Activated CD8-positive, alpha-beta memory T cell treated with anti-CD3 and anti-CD28 coated beads, Interleukin-2, amount 50 U/mL, for 48 hours (primary cell): ENCODE measurements around the gene METTL25.
"Not testable (repeated sequence)": the region's sequence is repeated elsewhere in the genome, so short reads cannot be mapped to it uniquely, and the experiment has no call there.

Experiments used
- DNase-seq: peaks from one replicate; pipeline ENCODE4 v3.0.0-alpha.2; 2020

The METTL25 gene

GRCh38 chr12:82358200-82359114 lies at the start of gene METTL25, which contains the start of gene CCDC59:
Gene METTL25 (plus strand): TSS chr12:82358529. CDS start chr12:82358566, 37 bp downstream.
Gene CCDC59 (minus strand): TSS chr12:82358387. CDS start chr12:82358376, 11 bp downstream.
- DNase-seq: peak; percentile 97

GRCh38 chr12:82314406-82314892 lies 43.9 kb upstream of the METTL25 start:
- no peak for DNase-seq

- no peak for DNase-seq
Observed at GRCh38 chr12:82319276-82319675, 39.1 kb upstream of the METTL25 start.

- DNase-seq: no peak
Observed at GRCh38 chr12:82325540-82326336, 32.6 kb upstream of the METTL25 start.

GRCh38 chr12:82326905-82327503 lies 31.3 kb upstream of the METTL25 start:
- no peak for DNase-seq

GRCh38 chr12:82327861-82328260 lies 30.5 kb upstream of the METTL25 start:
- no peak for DNase-seq

- DNase-seq: no peak
Observed at GRCh38 chr12:82329508-82329907, 28.8 kb upstream of the METTL25 start.

GRCh38 chr12:82350161-82350560 lies 8.2 kb upstream of the METTL25 start:
- no peak for DNase-seq

- no peak for DNase-seq
Observed at GRCh38 chr12:82351390-82351789, 6.9 kb upstream of the METTL25 start.

GRCh38 chr12:82357340-82357739 lies 989 bp upstream of the METTL25 start:
- no peak for DNase-seq

GRCh38 chr12:82357845-82358199 lies 507 bp upstream of the METTL25 start:
- DNase-seq: no peak

- DNase-seq: peak; percentile 55
Observed at GRCh38 chr12:82359115-82359478, 768 bp downstream of the METTL25 start.

- not testable (repeated sequence) for DNase-seq
Observed at GRCh38 chr12:82360834-82361233, 2.5 kb downstream of the METTL25 start.

GRCh38 chr12:82361461-82361915 lies 3.2 kb downstream of the METTL25 start:
- DNase-seq: no peak

- DNase-seq: no peak
Observed at GRCh38 chr12:82363990-82364389, 5.7 kb downstream of the METTL25 start.

- DNase-seq: no peak
Observed at GRCh38 chr12:82366197-82366596, 7.9 kb downstream of the METTL25 start.

- no peak for DNase-seq
Observed at GRCh38 chr12:82375201-82375600, 16.9 kb downstream of the METTL25 start.

- DNase-seq: no peak
Observed at GRCh38 chr12:82378997-82379396, 20.7 kb downstream of the METTL25 start.

- no peak for DNase-seq
Observed at GRCh38 chr12:82383930-82384552, 25.7 kb downstream of the METTL25 start.

GRCh38 chr12:82398879-82399278 lies 40.5 kb downstream of the METTL25 start:
- DNase-seq: no peak

- no peak for DNase-seq
Observed at GRCh38 chr12:82400819-82401218, 42.5 kb downstream of the METTL25 start.

- no peak for DNase-seq
Observed at GRCh38 chr12:82406651-82407050, 48.3 kb downstream of the METTL25 start.

GRCh38 chr12:82407481-82407880 lies 49.2 kb downstream of the METTL25 start:
- no peak for DNase-seq
